SK-N-SH treated with all-trans-retinoic acid at 6 μM for 48 hours (cell line): ENCODE measurements around the gene ATRNL1.

Experiments used
- ATAC-seq: fragments of 200-7000 bp; cut with Tn5 transposase; 3 replicates; pipeline ENCODE4 v1.9.1; 2020; ENCODE audit warnings: mild to moderate bottlenecking, moderate library complexity
- BACH2 ChIP-seq: fragments of 250-450 bp; sonication (Bioruptor Pico); IDR thresholded peaks from 2 replicates; pipeline ENCODE4 v1.9.0; 2021; ENCODE audit warnings: mild to moderate bottlenecking, borderline replicate concordance
- CREB5 ChIP-seq: fragments of 250-450 bp; sonication (Bioruptor Pico); IDR thresholded peaks from 2 replicates; pipeline ENCODE4 v1.5.1; 2020; ENCODE audit warnings: low read depth, mild to moderate bottlenecking, moderate library complexity
- CSDC2 ChIP-seq: fragments of 250-450 bp; sonication (Bioruptor Pico); IDR thresholded peaks from 2 replicates; pipeline ENCODE4 v1.5.0; 2020; ENCODE audit warnings: mild to moderate bottlenecking, moderate library complexity
- CSRNP3 ChIP-seq: fragments of 250-450 bp; sonication (Bioruptor Pico); IDR thresholded peaks from 2 replicates; pipeline ENCODE4 v1.5.1; 2021; ENCODE audit warnings: mild to moderate bottlenecking, moderate library complexity
- ESRRG ChIP-seq: fragments of 250-450 bp; sonication (Bioruptor Pico); IDR thresholded peaks from 2 replicates; pipeline ENCODE4 v1.6.1; 2021; ENCODE audit warnings: mild to moderate bottlenecking
- GLIS3 ChIP-seq: fragments of 250-450 bp; sonication (Bioruptor Pico); IDR thresholded peaks from 2 replicates; pipeline ENCODE4 v1.5.0; 2020; ENCODE audit warnings: mild to moderate bottlenecking, moderate library complexity
- ISL1 ChIP-seq: fragments of 250-450 bp; sonication (Bioruptor Pico); IDR thresholded peaks from 2 replicates; pipeline ENCODE4 v2.1.2; 2022; ENCODE audit warnings: mild to moderate bottlenecking, moderate library complexity
- OSR1 ChIP-seq: fragments of 250-450 bp; sonication (Bioruptor Pico); IDR thresholded peaks from 2 replicates; pipeline ENCODE4 v1.8.0; 2022; ENCODE audit warnings: moderate library complexity, mild to moderate bottlenecking, inconsistent platforms
- PATZ1 ChIP-seq: fragments of 250-450 bp; sonication (Bioruptor Pico); IDR thresholded peaks from 2 replicates; pipeline ENCODE4 v1.8.0; 2020; ENCODE audit warnings: mild to moderate bottlenecking, moderate library complexity, borderline replicate concordance
- POU6F1 ChIP-seq: fragments of 250-450 bp; sonication (Bioruptor Pico); IDR thresholded peaks from 2 replicates; pipeline ENCODE4 v1.8.0; 2021; ENCODE audit warnings: low read depth, mild to moderate bottlenecking, moderate library complexity, borderline replicate concordance
- RARB ChIP-seq: fragments of 250-450 bp; sonication (Bioruptor Pico); IDR thresholded peaks from 2 replicates; pipeline ENCODE4 v1.8.0; 2021; ENCODE audit warnings: mild to moderate bottlenecking, moderate library complexity
- SNAI2 ChIP-seq: fragments of 250-450 bp; sonication (Bioruptor Pico); IDR thresholded peaks from 2 replicates; pipeline ENCODE4 v1.5.0; 2020; ENCODE audit warnings: mild to moderate bottlenecking, moderate library complexity
- TCF4 ChIP-seq: fragments of 250-450 bp; sonication (Bioruptor Pico); IDR thresholded peaks from 2 replicates; pipeline ENCODE4 v1.8.0; 2021; ENCODE audit warnings: mild to moderate bottlenecking, moderate library complexity, borderline replicate concordance
- TSHZ2 ChIP-seq: fragments of 250-450 bp; sonication (Bioruptor Pico); IDR thresholded peaks from 2 replicates; pipeline ENCODE4 v1.5.0; 2020; ENCODE audit warnings: mild to moderate bottlenecking, moderate library complexity
- ZC3H10 ChIP-seq: fragments of 250-450 bp; sonication (Bioruptor Pico); IDR thresholded peaks from 2 replicates; pipeline ENCODE4 v1.5.1; 2021; ENCODE audit warnings: mild to moderate bottlenecking, moderate library complexity
- ZFP3 ChIP-seq: fragments of 250-450 bp; sonication (Bioruptor Pico); IDR thresholded peaks from 2 replicates; pipeline ENCODE4 v1.5.0; 2020; ENCODE audit warnings: mild to moderate bottlenecking, moderate library complexity
- ZFP30 ChIP-seq: fragments of 450-650 bp; formaldehyde crosslinking; IDR thresholded peaks from 2 replicates; pipeline ENCODE4 v1.5.0; 2022; ENCODE audit warnings: mild to moderate bottlenecking, moderate library complexity
- ZNF565 ChIP-seq: fragments of 450-650 bp; formaldehyde crosslinking; conservative IDR thresholded peaks from 2 replicates; pipeline ENCODE4 v1.5.0; 2020; ENCODE audit warnings: low read depth, mild to moderate bottlenecking, moderate library complexity
- ZNF70 ChIP-seq: fragments of 450-650 bp; formaldehyde crosslinking; IDR thresholded peaks from 2 replicates; pipeline ENCODE4 v1.5.0; 2020; ENCODE audit warnings: mild to moderate bottlenecking, moderate library complexity
- ZNF8 ChIP-seq: fragments of 450-650 bp; formaldehyde crosslinking; IDR thresholded peaks from 2 replicates; pipeline ENCODE4 v1.5.0; 2020; ENCODE audit warnings: mild to moderate bottlenecking, moderate library complexity

The ATRNL1 gene

GRCh38 chr10:115875172-115875571 is 782.0 kb downstream of the ATRNL1 start:
- ATAC-seq = no peak
- TF ChIP-seq ZFP3 (CRISPR knock-in tag) = no peak
- TF ChIP-seq ZFP30 (CRISPR knock-in tag) = no peak
- TF ChIP-seq ZNF8 = no peak

- no peak for ATAC-seq
- no peak for TF ChIP-seq TSHZ2 (CRISPR knock-in tag)
- TF ChIP-seq ESRRG (CRISPR knock-in tag) = no peak
- TF ChIP-seq PATZ1 (CRISPR knock-in tag) = no peak
- TF ChIP-seq CREB5 (CRISPR knock-in tag) = no peak
- no peak for TF ChIP-seq CSDC2 (CRISPR knock-in tag)
- no peak for TF ChIP-seq POU6F1
- TF ChIP-seq TCF4 (CRISPR knock-in tag) = no peak
- TF ChIP-seq ZC3H10 = no peak
- TF ChIP-seq SNAI2 (CRISPR knock-in tag) = no peak
- TF ChIP-seq OSR1 (CRISPR knock-in tag) = no peak
- no peak for TF ChIP-seq CSRNP3 (CRISPR knock-in tag)
- no peak for TF ChIP-seq ZNF565
- TF ChIP-seq ZNF70 (CRISPR knock-in tag) = no peak
- TF ChIP-seq ZFP3 (CRISPR knock-in tag) = no peak
- no peak for TF ChIP-seq GLIS3
- TF ChIP-seq ISL1 (CRISPR knock-in tag) = no peak
- TF ChIP-seq ZNF8 = no peak
- no peak for TF ChIP-seq RARB (CRISPR knock-in tag)
- TF ChIP-seq BACH2 (CRISPR knock-in tag) = no peak
These were observed 786.4 kb downstream of the ATRNL1 start for GRCh38 chr10:115879372-115880089.

- TF ChIP-seq POU6F1 (no peak), TCF4 (CRISPR knock-in tag) (no peak), ZFP3 (CRISPR knock-in tag) (no peak)
- ATAC-seq = no peak
These were observed 788.9 kb downstream of the ATRNL1 start for GRCh38 chr10:115882021-115882420.
